Activated T-helper 2 cell treated with anti-CD3 and anti-CD28 coated beads, Interferon-gamma antibody, Interleukin-2, Interleukin-4, amounts not matched to agents 10 μg/mL and 5 μg/mL and 100 μg/mL, durations not matched to agents 14 hours and 24 hours and 36 hours (primary cell): ENCODE data around the gene GLS. TPM values are rescaled to one million over a fixed set of nuclear protein-coding genes. Genes with fewer than 3 reads are reported as not detected.
A peak's percentile ranks its signal among the peaks of the same experiment; 100 is the strongest.
"Not testable (repeated sequence)": the region's sequence is repeated elsewhere in the genome, so short reads cannot be mapped to it uniquely, and the experiment has no call there.

Experiments
- DNase-seq: peaks from one replicate; pipeline ENCODE4 v3.0.0; 2021; ENCODE audit warnings: low spot score
- H3K27ac Mint-ChIP-seq: one replicate; pipeline ENCODE4 v1.8.0; 2021; ENCODE audit warnings: mixed read lengths
- H3K27me3 Mint-ChIP-seq: one replicate; pipeline ENCODE4 v1.8.0; 2021; ENCODE audit warnings: low read depth, mixed read lengths
- H3K36me3 Mint-ChIP-seq: one replicate; pipeline ENCODE4 v1.8.0; 2021; ENCODE audit warnings: low read depth, mixed read lengths
- H3K4me1 Mint-ChIP-seq: one replicate; pipeline ENCODE4 v1.8.0; 2021; ENCODE audit warnings: low read depth, mixed read lengths
- H3K4me3 Mint-ChIP-seq: one replicate; pipeline ENCODE4 v1.8.0; 2021; ENCODE audit warnings: low read depth, mild to moderate bottlenecking, moderate library complexity, mixed read lengths
- H3K9me3 Mint-ChIP-seq: one replicate; pipeline ENCODE4 v1.8.0; 2021; ENCODE audit warnings: mixed read lengths
- intact Hi-C: fragments of 100-400 bp; cut with micrococcal nuclease; formaldehyde crosslinking; loops from one replicate; pipeline ENCODE4 v1.15.1; 2023
- total RNA-seq: library from RNA; stranded (reverse); gene quantifications from 2 replicates; pipeline ENCODE4 v1.2.3, GENCODE V29; 2022

GLS gene
- total RNA-seq, 1 donor from 2014 or later = 195 TPM

GRCh38 chr2:190986221-190986953 is 105.8 kb downstream of the GLS start:
- peak overlapping the region; percentile 69 for H3K27ac Mint-ChIP-seq
- H3K9me3 Mint-ChIP-seq = no peaks in the 10 kb centered on the region
- H3K4me3 Mint-ChIP-seq = no peak overlapping the region
- H3K4me1 Mint-ChIP-seq = peaks cover 53% of the 10 kb centered on the region
- peaks cover 97% of the 10 kb centered on the region for H3K36me3 Mint-ChIP-seq
- intact Hi-C loops = no loop called here
- H3K27me3 Mint-ChIP-seq = no peaks in the 10 kb centered on the region
- no peak for DNase-seq

GRCh38 chr2:190987116-190987515 is 106.5 kb downstream of the GLS start:
- H3K27ac Mint-ChIP-seq = peak overlapping the region; percentile 42
- intact Hi-C loops = no loop called here
- H3K27me3 Mint-ChIP-seq = no peaks in the 10 kb centered on the region
- H3K4me1 Mint-ChIP-seq = peaks cover 47% of the 10 kb centered on the region
- no peak for DNase-seq
- no peak overlapping the region for H3K4me3 Mint-ChIP-seq
- H3K36me3 Mint-ChIP-seq = peaks cover 95% of the 10 kb centered on the region
- no peaks in the 10 kb centered on the region for H3K9me3 Mint-ChIP-seq

- Mint-ChIP-seq H3K4me3 (no peak overlapping the region), H3K27me3 (no peaks in the 10 kb centered on the region), H3K9me3 (no peaks in the 10 kb centered on the region), H3K27ac (no peak overlapping the region), H3K36me3 (peaks cover 93% of the 10 kb centered on the region), H3K4me1 (peaks cover 43% of the 10 kb centered on the region)
- DNase-seq = no peak
- intact Hi-C loops = no loop called here
Measured at GRCh38 chr2:190987938-190988337, 107.3 kb downstream of the GLS start.

GRCh38 chr2:190988910-190989309 is 108.3 kb downstream of the GLS start:
- H3K36me3 Mint-ChIP-seq = peaks cover 94% of the 10 kb centered on the region
- peaks cover 41% of the 10 kb centered on the region for H3K4me1 Mint-ChIP-seq
- no peak for DNase-seq
- H3K4me3 Mint-ChIP-seq = no peak overlapping the region
- intact Hi-C loops = no loop called here
- H3K9me3 Mint-ChIP-seq = no peaks in the 10 kb centered on the region
- peak overlapping the region; percentile 52 for H3K27ac Mint-ChIP-seq
- no peaks in the 10 kb centered on the region for H3K27me3 Mint-ChIP-seq

- peak overlapping the region; percentile 38 for H3K27ac Mint-ChIP-seq
- peaks cover 93% of the 10 kb centered on the region for H3K36me3 Mint-ChIP-seq
- H3K4me3 Mint-ChIP-seq = no peak overlapping the region
- peaks cover 4% of the 10 kb centered on the region for H3K9me3 Mint-ChIP-seq
- peaks cover 39% of the 10 kb centered on the region for H3K4me1 Mint-ChIP-seq
- DNase-seq = no peak
- intact Hi-C loops = no loop called here
- no peaks in the 10 kb centered on the region for H3K27me3 Mint-ChIP-seq
Measured at GRCh38 chr2:190990132-190990531, 109.5 kb downstream of the GLS start.

- intact Hi-C loops = no loop called here
- H3K36me3 Mint-ChIP-seq = peaks cover 95% of the 10 kb centered on the region
Measured at GRCh38 chr2:190993292-190993643, 112.6 kb downstream of the GLS start.

GRCh38 chr2:190994148-190994547 is 113.5 kb downstream of the GLS start:
- Mint-ChIP-seq H3K27ac (peak overlapping the region; percentile 31), H3K27me3 (no peaks in the 10 kb centered on the region), H3K9me3 (peaks cover 5% of the 10 kb centered on the region), H3K36me3 (peaks cover 92% of the 10 kb centered on the region), H3K4me1 (peaks cover 45% of the 10 kb centered on the region), H3K4me3 (no peak overlapping the region)
- intact Hi-C loops = no loop called here
- no peak for DNase-seq

More at GRCh38 chr2:190993292-190993643, 112.6 kb downstream of the GLS start:
- Mint-ChIP-seq H3K27me3 (no peaks in the 10 kb centered on the region), H3K4me1 (peaks cover 44% of the 10 kb centered on the region), H3K4me3 (no peak overlapping the region), H3K9me3 (peaks cover 5% of the 10 kb centered on the region), H3K27ac (peak overlapping the region; percentile 31)
- no peak for DNase-seq

- Mint-ChIP-seq H3K27ac (peak overlapping the region; percentile 77), H3K36me3 (peaks cover 92% of the 10 kb centered on the region), H3K4me1 (peaks cover 55% of the 10 kb centered on the region)
- H3K9me3 Mint-ChIP-seq, H3K4me3 Mint-ChIP-seq, intact Hi-C loops, DNase-seq, H3K27me3 Mint-ChIP-seq: not testable (repeated sequence)
Measured at GRCh38 chr2:190995315-190995714, 114.7 kb downstream of the GLS start.

- H3K4me1 Mint-ChIP-seq = peaks cover 59% of the 10 kb centered on the region
- intact Hi-C loops = loop anchor here (1.0 to 2.0 kb wide), 2 partner anchors 18 to 34 kb away; partner anchors contain the start of gene STAT1
- peak overlapping the region; percentile 77 for H3K27ac Mint-ChIP-seq
- H3K9me3 Mint-ChIP-seq = peaks cover 5% of the 10 kb centered on the region
- peaks cover 92% of the 10 kb centered on the region for H3K36me3 Mint-ChIP-seq
- no peak overlapping the region for H3K4me3 Mint-ChIP-seq
- H3K27me3 Mint-ChIP-seq = no peaks in the 10 kb centered on the region
- no peak for DNase-seq
Measured at GRCh38 chr2:190996338-190996946, 115.8 kb downstream of the GLS start.

GRCh38 chr2:190996947-190997346 is 116.3 kb downstream of the GLS start:
- H3K36me3 Mint-ChIP-seq = peaks cover 94% of the 10 kb centered on the region
- H3K27me3 Mint-ChIP-seq = no peaks in the 10 kb centered on the region
- intact Hi-C loops = loop anchor here (1.0 to 2.0 kb wide), 2 partner anchors 18 to 33 kb away; partner anchors contain the start of gene STAT1
- H3K4me3 Mint-ChIP-seq = no peak overlapping the region
- H3K9me3 Mint-ChIP-seq = peaks cover 5% of the 10 kb centered on the region
- H3K27ac Mint-ChIP-seq = peak overlapping the region; percentile 77
- no peak for DNase-seq
- peaks cover 63% of the 10 kb centered on the region for H3K4me1 Mint-ChIP-seq

- Mint-ChIP-seq H3K9me3 (peaks cover 5% of the 10 kb centered on the region), H3K27me3 (no peaks in the 10 kb centered on the region), H3K4me3 (no peak overlapping the region), H3K4me1 (peaks cover 67% of the 10 kb centered on the region), H3K36me3 (peaks cover 94% of the 10 kb centered on the region), H3K27ac (peak overlapping the region; percentile 77)
- intact Hi-C loops = loop anchor here (2.0 kb wide), 1 partner anchor 17 kb away; the partner anchor contains the start of gene STAT1
- DNase-seq = no peak
Measured at GRCh38 chr2:190997526-190998113, 117.0 kb downstream of the GLS start.

- DNase-seq = no peak
- H3K4me3 Mint-ChIP-seq = no peak overlapping the region
Measured at GRCh38 chr2:190999058-190999457, 118.4 kb downstream of the GLS start.

More at GRCh38 chr2:190999058-190999457, 118.4 kb downstream of the GLS start:
- peaks cover 96% of the 10 kb centered on the region for H3K36me3 Mint-ChIP-seq
- intact Hi-C loops = no loop called here
- peaks cover 72% of the 10 kb centered on the region for H3K4me1 Mint-ChIP-seq
- H3K27ac Mint-ChIP-seq = peak overlapping the region; percentile 31
- no peaks in the 10 kb centered on the region for H3K27me3 Mint-ChIP-seq
- peaks cover 16% of the 10 kb centered on the region for H3K9me3 Mint-ChIP-seq
